Natural killer cell (primary cell): ENCODE results near the gene RPS27. TPM values are rescaled to one million over a fixed set of nuclear protein-coding genes. Genes with fewer than 3 reads are reported as not detected.

ENCODE experiments used
- ATAC-seq, 3 donors: fragments of 150-1000 bp in 2 of 3; fragments of 200-7000 bp in 1 of 3; cut with Tn5 transposase; 1 replicate in 1 of 3; 2 replicates in 2 of 3; pipeline ENCODE4 v1.10.0; 2021; ENCODE audit warnings: mild to moderate bottlenecking in 2 of 3, moderate library complexity in 2 of 3
- DNase-seq, 2 donors: peaks; one replicate each; pipeline versions ENCODE4 v3.0.0 to v3.0.0-alpha.2; 2013 to 2021; ENCODE audit warnings: mixed read lengths in 1 of 2
- H3K27ac ChIP-seq: one replicate; pipeline ENCODE4 v1.5.1; 2013; ENCODE audit warnings: mild to moderate bottlenecking, low read length
- H3K27me3 ChIP-seq: one replicate; pipeline ENCODE4 v1.6.1; 2013; ENCODE audit warnings: low read length; ENCODE audit not compliant: control insufficient read depth, insufficient read depth
- H3K36me3 ChIP-seq: one replicate; pipeline ENCODE4 v1.6.1; 2013; ENCODE audit warnings: low read length; ENCODE audit not compliant: control insufficient read depth, insufficient read depth
- H3K4me1 ChIP-seq: one replicate; pipeline ENCODE4 v1.6.1; 2013; ENCODE audit warnings: low read length; ENCODE audit not compliant: control insufficient read depth, insufficient read depth
- H3K4me3 ChIP-seq: one replicate; pipeline ENCODE4 v1.5.1; 2013; ENCODE audit warnings: low read length
- H3K9me3 ChIP-seq: one replicate; pipeline ENCODE4 v1.6.1; 2013; ENCODE audit warnings: low read length; ENCODE audit not compliant: control insufficient read depth, insufficient read depth
- H3K27ac Mint-ChIP-seq, 2 donors: one replicate each; pipeline ENCODE4 v1.8.0; 2022; ENCODE audit warnings: mild to moderate bottlenecking in 2 of 2, mixed read lengths in 2 of 2, moderate library complexity in 1 of 2
- H3K27me3 Mint-ChIP-seq, 2 donors: one replicate each; pipeline ENCODE4 v1.8.0; 2022; ENCODE audit warnings: low read depth in 2 of 2, mixed read lengths in 2 of 2
- H3K36me3 Mint-ChIP-seq: one replicate; pipeline ENCODE4 v1.8.0; 2022; ENCODE audit warnings: mixed read lengths
- H3K4me1 Mint-ChIP-seq, 2 donors: one replicate each; pipeline ENCODE4 v1.8.0; 2022; ENCODE audit warnings: mixed read lengths in 2 of 2
- H3K4me3 Mint-ChIP-seq: one replicate; pipeline ENCODE4 v1.8.0; 2022; ENCODE audit warnings: mild to moderate bottlenecking, moderate library complexity, mixed read lengths
- H3K9me3 Mint-ChIP-seq, 2 donors: one replicate each; pipeline ENCODE4 v1.8.0; 2022; ENCODE audit warnings: mixed read lengths in 2 of 2
- WGBS: methylation state at CpG from one replicate; pipeline ENCODE4 v1.1.7; 2013; ENCODE audit warnings: missing lambda C conversion rate; ENCODE audit not compliant: insufficient coverage; 5-methylcytosine and 5-hydroxymethylcytosine counted together
- intact Hi-C: fragments of 100-400 bp; cut with micrococcal nuclease; formaldehyde crosslinking; loops from one replicate; pipeline ENCODE4 v1.14.2; 2022
- total RNA-seq, 4 donors: library from RNA; stranded (reverse); fragments of 120-200 nt in 1 of 4; gene quantifications; one replicate each; pipeline versions ENCODE4 v1.2.3 to v1.2.4, GENCODE V29; 2013 to 2022
- TF ChIP-seq, protein P1 (sequence below): fragments of 200-600 bp; IDR thresholded peaks from one replicate; pipeline ENCODE4 v1.8.0; 2022; ENCODE audit warnings: antibody characterized with exemption

The RPS27 gene
- total RNA-seq, 3 donors from 2014 or later (not counting 1 experiment from before 2014, with no cell fraction given): 2,073 to 2,763 (median 2,323) TPM

DNA sequence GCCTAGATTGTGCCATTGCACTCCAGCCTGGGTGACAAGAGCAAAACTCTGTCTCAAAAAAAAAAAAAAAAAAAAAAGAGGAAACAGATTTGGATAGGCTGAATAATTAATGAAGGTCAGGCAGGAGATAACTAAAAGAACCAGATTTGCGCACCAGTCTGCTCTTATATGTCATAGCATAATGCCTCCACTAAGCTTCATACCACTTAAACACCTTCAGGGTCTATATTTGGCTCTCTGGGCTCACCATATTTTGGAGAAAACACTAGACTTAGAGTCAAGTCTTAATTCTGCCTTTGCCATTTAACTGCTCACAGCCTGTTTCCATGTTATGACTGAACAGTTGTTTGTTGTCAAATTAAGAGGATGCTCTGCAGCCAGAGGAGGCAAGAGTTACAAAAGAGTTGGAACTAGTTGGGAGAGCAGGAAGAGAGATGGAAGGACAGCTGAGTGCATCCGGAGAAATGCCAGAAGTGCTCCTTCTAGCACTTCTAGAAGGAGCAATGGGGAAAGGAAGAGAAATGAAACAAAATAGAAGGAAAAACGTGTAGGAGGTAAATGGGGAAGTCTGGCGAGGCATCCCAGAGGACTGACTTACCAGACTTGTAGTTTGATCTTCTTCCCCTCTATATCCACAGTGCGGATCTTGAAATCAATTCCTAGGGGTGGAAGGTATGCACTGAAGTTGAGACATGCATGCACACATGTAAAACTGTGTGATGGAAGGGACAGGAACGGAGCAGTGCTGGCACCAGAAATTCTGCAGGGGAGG lies 6.3 kb upstream of the RPS27 start:
- no peak overlapping the region for H3K27ac Mint-ChIP-seq
- ATAC-seq (no peak), DNase-seq (no peak)
- H3K4me3 Mint-ChIP-seq: no peak overlapping the region
- Histone ChIP-seq H3K36me3 (no peaks in the 10 kb centered on the region), H3K27me3 (peaks cover 6% of the 10 kb centered on the region), H3K4me1 (peaks cover 14% of the 10 kb centered on the region), H3K9me3 (no peaks in the 10 kb centered on the region), H3K27ac (no peak overlapping the region), H3K4me3 (no peak overlapping the region)
- WGBS: 100% methylated on average over 4 of the region's 6 CpGs
- H3K9me3 Mint-ChIP-seq: no peaks in the 10 kb centered on the region
- intact Hi-C loops: no loop called here
- peaks cover 11 to 19% of the 10 kb centered on the region in 2 donors for H3K4me1 Mint-ChIP-seq
- TF ChIP-seq, protein P1, sequence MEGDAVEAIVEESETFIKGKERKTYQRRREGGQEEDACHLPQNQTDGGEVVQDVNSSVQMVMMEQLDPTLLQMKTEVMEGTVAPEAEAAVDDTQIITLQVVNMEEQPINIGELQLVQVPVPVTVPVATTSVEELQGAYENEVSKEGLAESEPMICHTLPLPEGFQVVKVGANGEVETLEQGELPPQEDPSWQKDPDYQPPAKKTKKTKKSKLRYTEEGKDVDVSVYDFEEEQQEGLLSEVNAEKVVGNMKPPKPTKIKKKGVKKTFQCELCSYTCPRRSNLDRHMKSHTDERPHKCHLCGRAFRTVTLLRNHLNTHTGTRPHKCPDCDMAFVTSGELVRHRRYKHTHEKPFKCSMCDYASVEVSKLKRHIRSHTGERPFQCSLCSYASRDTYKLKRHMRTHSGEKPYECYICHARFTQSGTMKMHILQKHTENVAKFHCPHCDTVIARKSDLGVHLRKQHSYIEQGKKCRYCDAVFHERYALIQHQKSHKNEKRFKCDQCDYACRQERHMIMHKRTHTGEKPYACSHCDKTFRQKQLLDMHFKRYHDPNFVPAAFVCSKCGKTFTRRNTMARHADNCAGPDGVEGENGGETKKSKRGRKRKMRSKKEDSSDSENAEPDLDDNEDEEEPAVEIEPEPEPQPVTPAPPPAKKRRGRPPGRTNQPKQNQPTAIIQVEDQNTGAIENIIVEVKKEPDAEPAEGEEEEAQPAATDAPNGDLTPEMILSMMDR: no peak
- peaks cover 21% of the 10 kb centered on the region in 2 donors for H3K27me3 Mint-ChIP-seq
- H3K36me3 Mint-ChIP-seq: no peaks in the 10 kb centered on the region

- Mint-ChIP-seq H3K27me3 (peaks cover 21% of the 10 kb centered on the region in 2 donors), H3K4me1 (peaks cover 18 to 25% of the 10 kb centered on the region in 2 donors), H3K4me3 (peak overlapping the region; percentile 36), H3K9me3 (no peaks in the 10 kb centered on the region), H3K36me3 (no peaks in the 10 kb centered on the region), H3K27ac (peak overlapping the region in 1 of 2 donors; percentile 35)
- no peak for DNase-seq
- Histone ChIP-seq H3K27me3 (peaks cover 6% of the 10 kb centered on the region), H3K4me3 (no peak overlapping the region), H3K9me3 (no peaks in the 10 kb centered on the region), H3K27ac (no peak overlapping the region), H3K36me3 (no peaks in the 10 kb centered on the region), H3K4me1 (peaks cover 20% of the 10 kb centered on the region)
- intact Hi-C loops: loop anchor here (5.0 kb wide), 1 partner anchor 473 kb away; no protein-coding TSS in a partner anchor
- ATAC-seq: no peak
- 54% methylated on average over 6 of the region's 7 CpGs for WGBS
- TF ChIP-seq, protein P1: no peak
Measured at GRCh38 chr1:153985341-153985912, 5.1 kb upstream of the RPS27 start.

GRCh38 chr1:153985941-153986761 lies 4.4 kb upstream of the RPS27 start, which contains the start of gene RAB13:
TSS of gene RAB13 (minus strand) at chr1:153986339. CDS start at chr1:153986236, 103 bp downstream.
- H3K36me3 Mint-ChIP-seq: peaks cover under 1% of the 10 kb centered on the region
- H3K4me3 Mint-ChIP-seq: peak within 1 kb of the TSS; percentile 66
- H3K4me1 Mint-ChIP-seq: peaks cover 25 to 31% of the 10 kb centered on the region in 2 donors
- H3K27me3 Mint-ChIP-seq: peaks cover 21% of the 10 kb centered on the region in 2 donors
- peak within 1 kb of the TSS; percentile 35 to 86 for H3K27ac Mint-ChIP-seq
- DNase-seq (no peak), ATAC-seq (no peak)
- Histone ChIP-seq H3K4me3 (no peak within 1 kb of the TSS), H3K36me3 (no peaks in the 10 kb centered on the region), H3K9me3 (no peaks in the 10 kb centered on the region), H3K4me1 (peaks cover 23% of the 10 kb centered on the region), H3K27me3 (peaks cover 6% of the 10 kb centered on the region), H3K27ac (peak within 1 kb of the TSS; percentile 29)
- WGBS: 21% methylated on average over 27 of the region's 32 CpGs
- H3K9me3 Mint-ChIP-seq: no peaks in the 10 kb centered on the region
- TF ChIP-seq, protein P1: no peak
- intact Hi-C loops: loop anchor here (1.0 to 5.0 kb wide), 4 partner anchors 165 to 474 kb away; partner anchors contain the start of gene ILF2
